ENCODE results near the gene FANK1.

Gene FANK1

DNA sequence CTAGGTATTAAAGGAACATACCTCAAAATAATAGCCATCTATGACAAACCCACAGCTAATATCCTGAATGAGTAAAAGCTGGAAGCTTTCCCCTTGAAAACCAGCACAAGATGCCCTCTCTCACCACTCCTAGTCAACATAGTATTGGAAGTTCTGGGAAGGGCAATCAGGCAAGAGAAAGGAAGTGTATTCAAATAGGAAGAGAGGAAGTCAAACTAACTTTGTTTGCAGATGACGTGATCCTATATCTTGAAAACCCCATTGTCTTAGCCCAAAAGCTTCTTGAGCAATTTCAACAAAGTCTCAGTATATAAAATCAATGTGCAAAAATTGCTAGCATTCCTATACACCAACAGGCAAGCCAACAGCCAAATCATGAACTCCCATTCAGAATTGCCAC lies 131.3 kb downstream of the FANK1 start:
- H3K9ac ChIP-seq (ENCODE audit: low read length) = no peak overlapping the region
- H3K27ac ChIP-seq (ENCODE audit: low read length) = no peak overlapping the region
- no peaks in the 10 kb centered on the region for H3F3A ChIP-seq (ENCODE audit: insufficient read depth, low read length)
- no peak for DNase-seq
- no peaks in the 10 kb centered on the region for H3K4me1 ChIP-seq (ENCODE audit: low read length)
- H3K9me2 ChIP-seq (replicated peaks; ENCODE audit: insufficient read depth, low read length) = no peaks in the 10 kb centered on the region
- no peaks in the 10 kb centered on the region; the same call in 1 of the 2 replicates for H3K27me3 ChIP-seq (replicated peaks; ENCODE audit: insufficient read depth, low read length)
- no peak overlapping the region for H2AFZ ChIP-seq (ENCODE audit: low read length)
- H3K4me2 ChIP-seq (ENCODE audit: low read depth, low read length) = no peak overlapping the region
- no peak overlapping the region for H3K4me3 ChIP-seq (ENCODE audit: low read length)
- TF ChIP-seq EZH2phosphoT487 (IDR thresholded peaks at IDR 0.05; ENCODE audit: low read length) (no peak), EZH2 (optimal IDR thresholded peaks at IDR 0.05; ENCODE audit: low read depth, low read length) (no peak)
- H3K79me2 ChIP-seq (ENCODE audit: low read length) = no peaks in the 10 kb centered on the region
- H3K9me3 ChIP-seq (replicated peaks; ENCODE audit: insufficient read depth, low read length) = no peaks in the 10 kb centered on the region
- no peaks in the 10 kb centered on the region for H4K20me1 ChIP-seq (ENCODE audit: insufficient read depth, low read length)
- H3K36me3 ChIP-seq (replicated peaks; ENCODE audit: insufficient read depth, low read length) = no peaks in the 10 kb centered on the region

DNA sequence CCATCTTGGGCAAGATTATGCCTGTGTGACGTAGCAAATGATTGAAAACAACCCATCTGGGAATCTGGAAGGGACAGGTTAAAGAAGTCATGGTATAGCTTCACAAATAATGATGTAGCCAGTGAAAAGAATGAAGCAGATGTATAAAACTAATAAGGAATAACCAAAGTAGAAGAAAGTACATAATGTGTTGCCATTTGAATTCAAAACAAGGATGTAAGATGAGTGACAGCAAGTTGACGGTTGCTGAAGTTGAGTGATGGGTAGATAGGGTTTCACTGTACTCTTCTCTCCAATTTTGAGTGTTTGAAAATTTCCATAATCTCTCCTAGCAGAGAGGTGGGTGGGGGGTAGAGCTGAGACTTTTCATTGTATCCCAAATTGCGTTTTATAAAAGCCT lies 133.6 kb downstream of the FANK1 start:
- no peaks in the 10 kb centered on the region for H3F3A ChIP-seq (ENCODE audit: insufficient read depth, low read length)
- no peaks in the 10 kb centered on the region for H3K36me3 ChIP-seq (replicated peaks; ENCODE audit: insufficient read depth, low read length)
- no peak for TF ChIP-seq EZH2 (optimal IDR thresholded peaks at IDR 0.05; ENCODE audit: low read depth, low read length)
- TF ChIP-seq CTCF (IDR thresholded peaks at IDR 0.05; ENCODE audit: low read length) = no peak
- TF ChIP-seq EZH2phosphoT487 (IDR thresholded peaks at IDR 0.05; ENCODE audit: low read length) = no peak
- H3K9me3 ChIP-seq (replicated peaks; ENCODE audit: insufficient read depth, low read length) = no peaks in the 10 kb centered on the region
- H3K27ac ChIP-seq (ENCODE audit: low read length) = no peak overlapping the region
- DNase-seq = no peak
- H3K4me3 ChIP-seq (ENCODE audit: low read length) = no peak overlapping the region
- H3K4me2 ChIP-seq (ENCODE audit: low read depth, low read length) = no peak overlapping the region
- no peak overlapping the region for H3K9ac ChIP-seq (ENCODE audit: low read length)
- no peaks in the 10 kb centered on the region for H3K4me1 ChIP-seq (ENCODE audit: low read length)
- no peaks in the 10 kb centered on the region for H4K20me1 ChIP-seq (ENCODE audit: insufficient read depth, low read length)
- no peaks in the 10 kb centered on the region for H3K79me2 ChIP-seq (ENCODE audit: low read length)
- no peaks in the 10 kb centered on the region for H3K9me2 ChIP-seq (replicated peaks; ENCODE audit: insufficient read depth, low read length)
- no peaks in the 10 kb centered on the region; the same call in 1 of the 2 replicates for H3K27me3 ChIP-seq (replicated peaks; ENCODE audit: insufficient read depth, low read length)
- no peak overlapping the region for H2AFZ ChIP-seq (ENCODE audit: low read length)

DNA sequence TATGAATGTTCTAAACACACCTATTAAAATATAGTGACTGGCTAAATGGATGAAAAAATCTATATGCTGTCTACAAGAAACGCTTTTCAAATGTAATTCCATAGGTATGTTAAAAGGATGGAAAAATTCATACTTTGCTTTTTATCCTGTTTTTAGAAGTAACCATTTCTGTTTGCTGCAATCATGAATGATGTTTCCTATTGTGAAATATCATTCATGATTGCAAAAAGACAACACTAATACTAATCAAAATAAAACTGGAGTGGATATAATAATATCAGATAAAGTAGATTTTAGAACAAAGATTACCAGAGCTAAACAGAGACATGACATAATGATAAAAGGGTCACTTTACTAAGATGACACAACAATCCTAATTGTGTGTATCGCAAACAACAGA lies 138.2 kb downstream of the FANK1 start:
- H3K27ac ChIP-seq (ENCODE audit: low read length) = no peak overlapping the region
- TF ChIP-seq EZH2 (optimal IDR thresholded peaks at IDR 0.05; ENCODE audit: low read depth, low read length) (no peak), EZH2phosphoT487 (IDR thresholded peaks at IDR 0.05; ENCODE audit: low read length) (no peak), CTCF (IDR thresholded peaks at IDR 0.05; ENCODE audit: low read length) (no peak)
- H3K9me2 ChIP-seq (replicated peaks; ENCODE audit: insufficient read depth, low read length) = no peaks in the 10 kb centered on the region

GRCh38 chr10:126036515-126036914 lies 140.2 kb downstream of the FANK1 start:
- H3K9me3 ChIP-seq (replicated peaks; ENCODE audit: insufficient read depth, low read length) = no peaks in the 10 kb centered on the region

More for the DNA sequence above, 138.2 kb downstream of the FANK1 start:
- no peaks in the 10 kb centered on the region for H3F3A ChIP-seq (ENCODE audit: insufficient read depth, low read length)
- no peaks in the 10 kb centered on the region for H3K79me2 ChIP-seq (ENCODE audit: low read length)
- no peaks in the 10 kb centered on the region for H3K4me1 ChIP-seq (ENCODE audit: low read length)
- H3K4me2 ChIP-seq (ENCODE audit: low read depth, low read length) = no peak overlapping the region
- no peak overlapping the region for H3K9ac ChIP-seq (ENCODE audit: low read length)
- H3K27me3 ChIP-seq (replicated peaks; ENCODE audit: insufficient read depth, low read length) = no peaks in the 10 kb centered on the region; the same call in 1 of the 2 replicates
- no peak for DNase-seq
- no peak overlapping the region for H2AFZ ChIP-seq (ENCODE audit: low read length)
- H3K9me3 ChIP-seq (replicated peaks; ENCODE audit: insufficient read depth, low read length) = no peaks in the 10 kb centered on the region
- H3K36me3 ChIP-seq (replicated peaks; ENCODE audit: insufficient read depth, low read length) = no peaks in the 10 kb centered on the region
- no peaks in the 10 kb centered on the region for H4K20me1 ChIP-seq (ENCODE audit: insufficient read depth, low read length)
- H3K4me3 ChIP-seq (ENCODE audit: low read length) = no peak overlapping the region

More at GRCh38 chr10:126036515-126036914, 140.2 kb downstream of the FANK1 start:
- Histone ChIP-seq H3K4me1 (ENCODE audit: low read length) (no peaks in the 10 kb centered on the region), H3K79me2 (ENCODE audit: low read length) (no peaks in the 10 kb centered on the region), H3K4me3 (ENCODE audit: low read length) (no peak overlapping the region), H3K36me3 (replicated peaks; ENCODE audit: insufficient read depth, low read length) (no peaks in the 10 kb centered on the region), H3K9ac (ENCODE audit: low read length) (no peak overlapping the region), H3K27me3 (replicated peaks; ENCODE audit: insufficient read depth, low read length) (no peaks in the 10 kb centered on the region), H3K27ac (ENCODE audit: low read length) (no peak overlapping the region), H3K4me2 (ENCODE audit: low read depth, low read length) (no peak overlapping the region), H2AFZ (ENCODE audit: low read length) (no peak overlapping the region), H4K20me1 (ENCODE audit: insufficient read depth, low read length) (no peaks in the 10 kb centered on the region), H3F3A (ENCODE audit: insufficient read depth, low read length) (no peaks in the 10 kb centered on the region), H3K9me2 (replicated peaks; ENCODE audit: insufficient read depth, low read length) (no peaks in the 10 kb centered on the region)
- no peak for DNase-seq
- no peak for TF ChIP-seq CTCF (IDR thresholded peaks at IDR 0.05; ENCODE audit: low read length)
- TF ChIP-seq EZH2 (optimal IDR thresholded peaks at IDR 0.05; ENCODE audit: low read depth, low read length) = no peak
- TF ChIP-seq EZH2phosphoT487 (IDR thresholded peaks at IDR 0.05; ENCODE audit: low read length) = no peak

Data from MM.1S (cell line).